Non-pigmented ciliary epithelial cell (primary cell): ENCODE data around the gene UBE3B.

Experiments
- DNase-seq: peaks from one replicate; pipeline ENCODE4 v3.0.0-alpha.2; 2010; ENCODE audit warnings: low read depth

The UBE3B gene

GRCh38 chr12:109529691-109530640 lies 52.5 kb downstream of the UBE3B start:
- DNase-seq, result no peak

DNA sequence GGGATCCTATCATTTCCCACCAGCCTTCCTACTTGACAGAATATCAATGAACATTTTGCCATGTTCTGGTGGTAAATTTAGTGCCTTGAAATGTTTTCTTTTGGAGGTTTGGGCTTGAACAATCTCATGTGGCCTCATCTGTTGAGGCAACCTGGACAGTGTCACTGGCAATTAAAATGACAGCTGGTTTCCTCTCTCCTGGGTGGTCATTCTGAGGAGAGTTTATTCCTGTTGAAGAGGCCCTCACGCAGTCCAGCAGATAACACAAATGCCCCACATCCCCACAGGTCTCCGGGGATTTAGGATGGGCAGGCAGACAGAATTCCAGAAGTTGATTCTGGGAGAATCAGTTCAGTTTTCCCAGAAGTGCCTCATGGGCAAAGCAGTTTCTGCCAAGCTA lies 54.0 kb downstream of the UBE3B start:
- DNase-seq, result no peak

DNA sequence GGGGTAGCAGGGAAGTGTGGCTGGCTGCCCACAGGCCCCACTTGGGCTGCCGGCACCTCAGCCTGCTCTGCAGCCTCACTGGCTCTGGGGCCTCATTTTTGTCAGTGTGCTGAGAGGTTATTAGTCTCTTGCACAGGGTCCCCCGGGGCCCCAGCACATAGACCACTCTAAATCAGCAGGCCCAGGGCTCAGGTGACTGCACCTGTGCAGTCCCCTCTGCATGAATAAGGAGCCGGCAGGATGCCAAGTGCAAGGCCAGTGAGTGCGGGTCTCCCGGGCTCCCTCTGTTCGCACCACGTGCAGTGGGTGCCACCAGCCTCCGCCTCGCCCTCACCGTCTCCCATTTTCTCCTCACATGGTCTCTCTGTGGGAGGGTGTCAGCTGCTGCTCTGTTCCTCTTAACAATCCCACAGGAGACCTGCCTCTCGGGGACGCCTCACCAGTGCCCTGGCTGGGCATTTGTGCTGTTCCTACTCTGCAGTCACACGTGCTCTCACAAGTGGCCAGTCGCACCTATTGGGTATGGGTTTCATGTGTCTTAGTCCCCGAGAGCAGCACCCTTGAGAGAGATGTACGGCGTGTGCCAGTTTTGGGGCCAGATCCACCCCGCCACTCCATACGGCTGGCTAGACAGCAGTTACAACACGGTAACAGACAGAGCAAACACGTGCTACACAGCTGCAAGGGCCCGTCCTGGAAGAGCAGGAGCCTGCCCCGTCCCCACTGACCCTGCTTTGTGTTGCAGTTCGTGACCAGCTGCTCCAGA lies 55.5 kb downstream of the UBE3B start:
- no peak for DNase-seq

DNA sequence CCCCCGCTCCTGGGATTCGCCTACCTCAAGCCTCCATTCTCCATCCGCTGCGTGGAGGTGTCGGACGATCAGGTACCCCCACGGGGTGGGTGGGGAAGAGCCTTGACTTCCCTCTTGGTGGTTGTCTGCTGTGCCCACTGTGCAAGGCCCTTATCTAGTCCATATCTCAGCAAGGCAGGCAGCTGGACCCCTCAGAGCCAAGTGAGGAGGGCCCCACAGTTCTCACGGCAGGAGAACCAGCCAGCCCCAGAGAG lies 56.0 kb downstream of the UBE3B start:
- no peak for DNase-seq

DNA sequence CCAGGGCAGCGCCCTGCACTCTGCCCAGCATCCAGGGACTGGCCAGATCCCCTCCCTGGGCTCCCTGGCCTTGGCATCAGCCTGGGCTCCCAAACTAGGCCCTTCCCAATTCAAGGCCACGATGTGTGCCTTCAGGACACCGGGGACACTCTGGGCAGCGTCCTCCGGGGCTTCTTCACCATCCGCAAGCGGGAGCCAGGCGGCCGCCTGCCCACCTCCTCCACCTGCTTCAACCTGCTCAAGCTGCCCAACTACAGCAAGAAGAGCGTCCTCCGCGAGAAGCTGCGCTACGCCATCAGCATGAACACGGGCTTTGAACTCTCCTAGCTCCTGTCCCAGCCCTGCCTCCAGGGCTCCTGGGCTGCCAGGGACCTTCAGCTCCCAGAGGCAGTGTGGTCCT lies 57.0 kb downstream of the UBE3B start:
- DNase-seq, result no peak

GRCh38 chr12:109535231-109535862 lies 57.9 kb downstream of the UBE3B start:
- no peak for DNase-seq

- no peak for DNase-seq
Measured at GRCh38 chr12:109535863-109536250, 58.4 kb downstream of the UBE3B start.

DNA sequence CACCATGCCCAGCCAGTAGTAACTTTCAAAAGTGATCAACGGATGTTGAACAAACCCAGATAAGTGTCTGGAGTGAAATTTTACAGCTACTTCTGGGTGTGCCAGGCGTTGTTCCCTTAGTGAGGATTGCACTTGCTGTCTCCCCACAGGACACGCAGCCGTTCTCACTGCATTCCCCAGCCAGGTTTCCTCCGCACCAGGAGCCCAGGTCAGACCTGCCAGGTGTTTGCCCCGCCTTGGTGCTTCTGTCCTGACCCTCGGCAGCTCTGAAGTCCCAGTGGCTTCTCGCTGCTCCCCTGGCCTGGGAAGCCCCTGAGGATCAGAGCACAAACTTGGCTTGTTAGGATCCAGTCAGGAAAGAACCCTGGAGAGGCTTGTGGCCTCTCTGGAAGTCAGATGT lies 59.7 kb downstream of the UBE3B start:
- DNase-seq, result no peak

GRCh38 chr12:109538191-109538863 lies 60.9 kb downstream of the UBE3B start:
- DNase-seq, result no peak

GRCh38 chr12:109539508-109539907 lies 62.1 kb downstream of the UBE3B start:
- DNase-seq, result no peak

- DNase-seq, result no peak
Measured at GRCh38 chr12:109540526-109541412, 63.3 kb downstream of the UBE3B start.

DNA sequence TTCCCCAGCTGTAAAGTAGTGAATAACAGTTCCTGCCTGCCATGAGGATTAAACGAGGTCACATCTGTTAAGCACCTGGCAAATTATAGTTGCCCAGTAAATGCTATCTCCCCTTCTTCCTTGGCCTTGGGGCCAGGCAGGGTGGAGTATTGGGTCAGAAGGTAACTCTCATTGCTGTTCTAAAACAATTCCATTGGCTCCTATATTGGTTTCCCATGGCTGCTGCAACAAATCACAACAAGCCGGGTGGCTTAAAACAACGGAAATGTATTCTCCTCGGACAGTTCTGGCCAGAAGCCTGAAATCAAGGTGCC lies 63.9 kb downstream of the UBE3B start:
- no peak for DNase-seq

DNA sequence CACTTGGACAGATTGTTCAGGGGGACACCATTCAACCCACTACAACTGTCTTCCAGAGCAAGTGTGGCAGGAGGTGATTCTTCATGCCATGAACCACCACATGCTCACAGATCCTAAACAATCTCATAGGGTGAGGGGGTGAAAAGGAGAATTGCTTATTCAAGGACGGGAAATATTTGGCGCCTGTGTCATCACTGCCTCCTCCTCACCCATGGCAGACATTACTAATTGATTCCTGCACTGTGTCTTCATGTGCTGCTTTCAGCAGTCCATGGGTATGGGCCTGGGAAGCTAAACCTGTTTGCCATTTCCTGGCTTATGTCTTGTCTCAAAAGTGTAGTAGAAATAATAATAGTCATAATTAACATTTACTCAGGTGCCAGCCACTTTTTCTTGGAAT lies 64.6 kb downstream of the UBE3B start:
- DNase-seq, result no peak

DNA sequence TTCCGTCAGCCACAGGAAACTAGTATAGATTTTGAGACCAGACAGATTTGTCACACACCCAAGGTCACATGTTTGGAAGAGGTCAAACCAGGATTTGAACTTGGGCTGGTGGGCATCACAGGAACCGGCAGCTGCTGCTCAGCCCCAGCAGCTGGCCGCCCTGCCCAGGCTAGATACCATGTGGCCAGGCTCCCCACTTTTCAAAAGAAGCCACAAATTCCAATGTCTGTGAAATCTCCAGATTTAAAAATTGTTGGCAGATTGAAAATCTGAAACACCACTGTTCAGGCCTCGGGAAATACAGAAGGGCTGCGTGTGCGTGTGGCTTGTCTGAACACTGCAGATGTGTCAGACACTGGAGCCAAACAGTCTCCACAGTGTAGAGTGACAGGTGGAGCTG lies 65.4 kb downstream of the UBE3B start:
- no peak for DNase-seq

DNA sequence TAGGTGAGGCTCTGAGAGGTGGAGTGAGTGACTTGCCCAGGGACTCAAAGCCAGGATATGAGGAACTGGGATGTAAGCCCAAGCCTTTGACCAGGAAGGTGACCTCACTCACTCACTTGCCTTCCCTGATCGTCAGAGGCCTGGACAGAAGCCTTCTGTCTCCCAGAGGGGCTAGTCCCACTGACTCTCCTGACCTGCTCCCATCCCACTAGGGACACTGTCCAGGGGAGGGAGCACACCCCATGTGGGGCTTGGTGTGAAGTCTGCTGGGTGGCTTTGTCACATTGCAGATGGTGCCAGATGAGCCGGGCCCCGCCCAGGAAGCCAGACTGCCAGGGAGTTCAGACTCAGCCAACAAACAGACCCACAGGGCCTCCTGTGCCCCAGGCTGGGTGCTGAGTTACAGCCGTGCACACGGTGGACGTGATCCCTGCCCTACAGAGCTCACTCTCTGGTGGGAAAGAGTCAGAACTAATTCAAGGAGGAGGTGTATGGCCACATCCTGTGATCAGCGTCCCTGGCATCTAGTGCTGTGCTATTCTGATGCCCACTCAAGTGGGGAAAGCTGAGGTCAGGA lies 67.6 kb downstream of the UBE3B start:
- no peak for DNase-seq

- no peak for DNase-seq
Measured at GRCh38 chr12:109545826-109546225, 68.4 kb downstream of the UBE3B start.

DNA sequence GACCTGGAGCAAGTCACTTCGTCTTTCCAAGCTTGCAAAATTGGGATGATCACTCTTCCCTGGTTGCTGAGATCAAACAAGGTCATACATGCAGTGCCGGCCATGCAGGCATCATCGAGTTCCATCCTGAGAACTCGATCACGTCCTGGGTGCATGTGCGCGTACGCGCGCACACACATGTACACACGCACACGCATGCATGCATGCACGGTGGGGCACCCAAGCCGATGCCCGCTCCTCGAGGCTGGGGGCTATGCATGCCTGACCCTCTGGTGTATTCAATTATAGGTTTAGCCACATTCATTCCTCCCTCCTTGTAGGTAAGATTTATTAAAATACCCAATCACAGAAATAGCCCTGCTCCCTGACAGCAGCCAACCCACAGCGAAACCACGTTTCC lies 69.9 kb downstream of the UBE3B start:
- DNase-seq, result no peak

GRCh38 chr12:109548258-109548657 lies 70.8 kb downstream of the UBE3B start:
- no peak for DNase-seq

- no peak for DNase-seq
Measured at GRCh38 chr12:109549613-109550270, 72.3 kb downstream of the UBE3B start.

DNA sequence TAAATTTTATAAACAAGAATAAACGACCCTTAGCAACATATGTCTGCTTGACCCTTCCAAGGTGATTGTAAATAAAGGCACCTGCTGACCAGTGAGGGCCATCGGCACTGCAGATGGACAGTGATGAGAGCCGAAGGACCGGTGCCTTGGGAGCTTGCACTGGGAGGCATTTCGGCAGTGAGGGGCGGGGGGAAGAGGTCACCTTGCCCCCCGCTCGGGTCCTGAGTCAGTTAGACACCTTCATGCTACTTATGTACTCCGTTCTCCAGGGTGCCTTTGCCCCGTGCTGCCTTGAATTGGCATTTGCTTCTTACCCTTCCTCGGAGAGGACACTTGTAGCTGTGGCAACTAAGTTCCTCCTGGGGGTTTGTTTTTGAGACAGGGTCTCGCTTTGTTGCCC lies 72.8 kb downstream of the UBE3B start:
- DNase-seq, result no peak

DNA sequence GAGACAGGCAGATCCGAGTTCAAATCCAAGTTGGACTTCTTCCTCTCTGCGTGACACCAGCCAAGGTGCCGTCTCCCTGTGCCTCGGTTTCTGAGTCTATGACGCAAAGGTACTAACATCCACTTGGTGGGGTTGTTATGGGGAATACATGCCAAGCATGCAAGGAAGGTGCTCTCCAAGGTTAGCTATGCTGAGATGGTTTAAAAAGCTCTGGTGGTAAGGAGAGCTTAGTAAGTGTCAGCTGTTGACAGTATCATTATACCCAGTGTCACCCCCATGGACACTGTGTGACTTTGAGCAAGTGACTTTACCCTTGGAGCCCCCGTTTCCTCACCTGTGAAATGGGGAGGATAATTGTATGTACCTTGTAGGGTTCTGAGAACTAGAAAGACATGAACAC lies 73.7 kb downstream of the UBE3B start:
- DNase-seq, result no peak
